Activated CD4-positive, alpha-beta T cell treated with anti-CD3 and anti-CD28 coated beads, Interleukin-2, amount 10 ng/mL, durations not matched to agents 24 days and 14 days (primary cell): ENCODE results near the gene RIPK3. TPM values are rescaled to one million over a fixed set of nuclear protein-coding genes. Genes with fewer than 3 reads are reported as not detected.

Experiments used
- DNase-seq: peaks from one replicate; pipeline ENCODE4 v3.0.0; 2022
- H3K27ac Mint-ChIP-seq: one replicate; pipeline ENCODE4 v1.8.0; 2022; ENCODE audit warnings: mild to moderate bottlenecking, mixed read lengths
- H3K27me3 Mint-ChIP-seq: one replicate; pipeline ENCODE4 v1.8.0; 2022; ENCODE audit warnings: mixed read lengths
- H3K36me3 Mint-ChIP-seq: one replicate; pipeline ENCODE4 v1.8.0; 2022; ENCODE audit warnings: low read depth, mild to moderate bottlenecking, mixed read lengths
- H3K4me1 Mint-ChIP-seq: one replicate; pipeline ENCODE4 v1.8.0; 2021; ENCODE audit warnings: mixed read lengths
- H3K4me3 Mint-ChIP-seq: one replicate; pipeline ENCODE4 v1.8.0; 2022; ENCODE audit warnings: mild to moderate bottlenecking, moderate library complexity, mixed read lengths
- H3K9me3 Mint-ChIP-seq: one replicate; pipeline ENCODE4 v1.8.0; 2021; ENCODE audit warnings: mixed read lengths
- intact Hi-C: fragments of 100-400 bp; cut with micrococcal nuclease; formaldehyde crosslinking; loops from one replicate; pipeline ENCODE4 v1.15.1; 2023
- total RNA-seq: library from RNA; stranded (reverse); gene quantifications from 2 replicates; pipeline ENCODE4 v1.2.3, GENCODE V29; 2022

RIPK3 gene
- total RNA-seq, 1 donor from 2014 or later = 13.9 TPM

GRCh38 chr14:24286996-24287395, 52.8 kb downstream of the RIPK3 start:
- DNase-seq = no peak
- Mint-ChIP-seq H3K27ac (no peak overlapping the region), H3K36me3 (peaks cover 23% of the 10 kb centered on the region), H3K27me3 (peaks cover 16% of the 10 kb centered on the region), H3K4me3 (no peak overlapping the region), H3K9me3 (no peaks in the 10 kb centered on the region), H3K4me1 (peaks cover 22% of the 10 kb centered on the region)
- intact Hi-C loops = no loop called here

Other genes starting within 250 kb of the RIPK3 start
- gene PCK2, start 245.7 kb downstream of the RIPK3 start, total RNA-seq = 63.6 and 64.2 TPM in 2 replicates
- gene DCAF11, start 225.2 kb downstream of the RIPK3 start, total RNA-seq = 55.8 and 57.3 TPM in 2 replicates
- 0.96 and 1.2 TPM in 2 replicates for gene NRL, start 225.0 kb downstream of the RIPK3 start, total RNA-seq
- 0.26 and 0.54 TPM in 2 replicates for gene FITM1, start 209.3 kb downstream of the RIPK3 start, total RNA-seq
- 300 and 306 TPM in 2 replicates for gene PSME1, start 203.8 kb downstream of the RIPK3 start, total RNA-seq
- 26.6 and 30.3 TPM in 2 replicates for gene EMC9, start 198.4 kb downstream of the RIPK3 start, total RNA-seq
- gene PSME2, start 193.4 kb downstream of the RIPK3 start, total RNA-seq = 565 and 584 TPM in 2 replicates
- 95.1 and 95.6 TPM in 2 replicates for gene RNF31, start 192.5 kb downstream of the RIPK3 start, total RNA-seq
- 138 and 159 TPM in 2 replicates for gene IRF9, start 178.7 kb downstream of the RIPK3 start, total RNA-seq
- gene REC8, start 167.9 kb downstream of the RIPK3 start, total RNA-seq = 33.8 and 34.3 TPM in 2 replicates
- gene IPO4, start 151.2 kb downstream of the RIPK3 start, total RNA-seq = 107 and 112 TPM in 2 replicates
- gene TM9SF1, start 144.6 kb downstream of the RIPK3 start, total RNA-seq = 35.1 and 36.4 TPM in 2 replicates
- gene TSSK4, start 134.3 kb downstream of the RIPK3 start, total RNA-seq = 0.26 and 0.36 TPM in 2 replicates
- 88.0 and 89.9 TPM in 2 replicates for gene CHMP4A, start 126.5 kb downstream of the RIPK3 start, total RNA-seq
- 11.6 and 13.5 TPM in 2 replicates for gene MDP1, start 123.9 kb downstream of the RIPK3 start, total RNA-seq
- 188 and 190 TPM in 2 replicates for gene NEDD8, start 107.6 kb downstream of the RIPK3 start, total RNA-seq
- 32.4 and 42.8 TPM in 2 replicates for gene GMPR2, start 107.1 kb downstream of the RIPK3 start, total RNA-seq
- 87.1 and 93.6 TPM in 2 replicates for gene TINF2, start 97.4 kb downstream of the RIPK3 start, total RNA-seq
- gene TGM1, start 76.8 kb downstream of the RIPK3 start, total RNA-seq = 5.1 and 6.2 TPM in 2 replicates
- 49.6 and 51.1 TPM in 2 replicates for gene RABGGTA, start 68.4 kb downstream of the RIPK3 start, total RNA-seq
- 10.1 and 10.3 TPM in 2 replicates for gene DHRS1, start 40.2 kb downstream of the RIPK3 start, total RNA-seq
- gene NOP9, start 40.1 kb downstream of the RIPK3 start, total RNA-seq = 48.3 and 52.2 TPM in 2 replicates
- 21.8 and 22.2 TPM in 2 replicates for gene CIDEB, start 32.0 kb downstream of the RIPK3 start, total RNA-seq
- 9.6 and 11.0 TPM in 2 replicates for gene LTB4R2, start 29.9 kb downstream of the RIPK3 start, total RNA-seq
- 12.2 and 14.2 TPM in 2 replicates for gene LTB4R, start 28.5 kb downstream of the RIPK3 start, total RNA-seq
- gene ADCY4, start 4.9 kb downstream of the RIPK3 start, total RNA-seq = 1.6 and 2.8 TPM in 2 replicates
- not detected in 2 replicates for gene NFATC4, start 28.2 kb upstream of the RIPK3 start, total RNA-seq
- not detected in 2 replicates for gene NYNRIN, start 59.0 kb upstream of the RIPK3 start, total RNA-seq
- 4.5 and 7.4 TPM in 2 replicates for gene CBLN3, start 89.7 kb upstream of the RIPK3 start, total RNA-seq
- gene KHNYN, start 90.0 kb upstream of the RIPK3 start, total RNA-seq = 63.0 and 65.4 TPM in 2 replicates
- gene SDR39U1, start 102.8 kb upstream of the RIPK3 start, total RNA-seq = 40.8 and 49.7 TPM in 2 replicates
- not detected in 2 replicates for gene CMA1, start 168.3 kb upstream of the RIPK3 start, total RNA-seq
- not detected in 2 replicates for gene CTSG, start 236.3 kb upstream of the RIPK3 start, total RNA-seq